HG02870 (cell line): ENCODE results near the gene MLNR.
A peak's percentile ranks its signal among the peaks of the same experiment; 100 is the strongest.

Experiments
- ATAC-seq: cut with Tn5 transposase; IDR thresholded peaks from one replicate; pipeline ENCODE4 v1.9.1; 2021; ENCODE audit warnings: mild to moderate bottlenecking, moderate library complexity; ENCODE audit not compliant: unreplicated experiment

The MLNR gene

GRCh38 chr13:49225223-49226042, 5.3 kb downstream of the MLNR start:
- no peak for ATAC-seq

- no peak for ATAC-seq
Observed at GRCh38 chr13:49226613-49227012, 6.5 kb downstream of the MLNR start.

- ATAC-seq: no peak
Observed at GRCh38 chr13:49234741-49235140, 14.6 kb downstream of the MLNR start.

GRCh38 chr13:49235856-49236431, 15.8 kb downstream of the MLNR start:
- ATAC-seq: no peak

GRCh38 chr13:49238621-49239020, 18.5 kb downstream of the MLNR start:
- no peak for ATAC-seq

- peak; percentile 59 for ATAC-seq
Observed at GRCh38 chr13:49240017-49240416, 19.9 kb downstream of the MLNR start.

- ATAC-seq: no peak
Observed at GRCh38 chr13:49241296-49241695, 21.2 kb downstream of the MLNR start.

- no peak for ATAC-seq
Observed at GRCh38 chr13:49245101-49245500, 25.0 kb downstream of the MLNR start.

GRCh38 chr13:49246850-49247642, 26.9 kb downstream of the MLNR start:
- ATAC-seq: peak; percentile 41

GRCh38 chr13:49247643-49248621, 27.8 kb downstream of the MLNR start, which contains the start of gene CDADC1:
CDADC1 (plus strand) TSS chr13:49247925; CDS start chr13:49248038, 113 bp downstream.
- ATAC-seq: peak; percentile 95

- ATAC-seq: no peak
Observed at GRCh38 chr13:49248622-49249002, 28.5 kb downstream of the MLNR start.

- ATAC-seq: no peak
Observed at GRCh38 chr13:49251326-49251725, 31.2 kb downstream of the MLNR start.

- ATAC-seq: no peak
Observed at GRCh38 chr13:49253310-49253709, 33.2 kb downstream of the MLNR start.

GRCh38 chr13:49254007-49254406, 33.9 kb downstream of the MLNR start:
- ATAC-seq: no peak

GRCh38 chr13:49256841-49257240, 36.7 kb downstream of the MLNR start:
- ATAC-seq: no peak

GRCh38 chr13:49258089-49258796, 38.1 kb downstream of the MLNR start:
- ATAC-seq: no peak

- no peak for ATAC-seq
Observed at GRCh38 chr13:49259586-49259985, 39.4 kb downstream of the MLNR start.

GRCh38 chr13:49262634-49263033, 42.5 kb downstream of the MLNR start:
- ATAC-seq: no peak

GRCh38 chr13:49265822-49266221, 45.7 kb downstream of the MLNR start:
- no peak for ATAC-seq

- ATAC-seq: no peak
Observed at GRCh38 chr13:49271264-49271663, 51.1 kb downstream of the MLNR start.
